GM19372 (cell line): ENCODE results near the gene TCN1.

Source experiments
- ATAC-seq: cut with Tn5 transposase; IDR thresholded peaks from one replicate; pipeline ENCODE4 v1.9.1; 2021; ENCODE audit warnings: mild to moderate bottlenecking, low read depth, moderate library complexity; ENCODE audit not compliant: unreplicated experiment

The TCN1 gene

GRCh38 chr11:59810911-59811259 is 55.4 kb downstream of the TCN1 start:
- ATAC-seq = peak; percentile 1

DNA sequence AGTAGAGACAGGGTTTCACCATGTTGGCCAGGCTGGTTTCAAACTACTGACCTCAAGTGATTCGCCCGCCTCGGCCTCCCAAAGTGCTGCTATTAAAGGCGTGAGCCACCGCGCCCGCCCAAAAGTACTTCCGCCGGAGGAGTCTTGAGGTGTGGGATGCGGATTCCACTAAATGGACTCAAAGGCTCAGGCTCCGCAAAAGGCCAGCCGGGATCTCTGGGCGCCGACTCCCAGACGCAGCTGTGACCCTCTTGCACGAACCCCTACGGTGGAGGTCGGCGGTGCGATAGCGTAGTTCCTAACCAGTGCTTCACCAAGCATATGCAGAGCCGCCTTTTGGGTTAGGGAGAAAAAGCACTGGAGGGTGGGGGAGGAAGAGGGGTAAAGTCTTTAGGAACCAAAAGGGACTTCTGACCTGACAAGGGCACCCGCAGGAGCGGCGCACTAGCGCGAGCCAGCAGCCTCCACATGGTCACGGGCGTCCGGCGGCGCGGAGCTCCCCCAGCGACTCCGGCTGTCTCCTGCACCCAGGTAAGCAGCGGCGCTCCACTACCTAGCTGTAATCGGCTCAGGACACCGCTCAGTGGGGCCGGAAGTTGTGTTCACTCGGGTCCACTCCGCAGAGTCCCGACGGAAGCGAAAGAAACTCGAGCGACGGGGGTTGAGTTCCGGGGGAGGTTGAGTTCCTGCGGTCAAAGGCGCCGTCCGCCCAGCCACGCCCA is 55.9 kb downstream of the TCN1 start, which contains the start of gene MRPL16:
Gene MRPL16, minus strand, starts transcription at position 590 of the 722 bp plus-strand sequence. Its CDS starts 120 bp downstream, at position 470.
- peak; percentile 97 for ATAC-seq

GRCh38 chr11:59807047-59807610 is 59.2 kb downstream of the TCN1 start:
- no peak for ATAC-seq

DNA sequence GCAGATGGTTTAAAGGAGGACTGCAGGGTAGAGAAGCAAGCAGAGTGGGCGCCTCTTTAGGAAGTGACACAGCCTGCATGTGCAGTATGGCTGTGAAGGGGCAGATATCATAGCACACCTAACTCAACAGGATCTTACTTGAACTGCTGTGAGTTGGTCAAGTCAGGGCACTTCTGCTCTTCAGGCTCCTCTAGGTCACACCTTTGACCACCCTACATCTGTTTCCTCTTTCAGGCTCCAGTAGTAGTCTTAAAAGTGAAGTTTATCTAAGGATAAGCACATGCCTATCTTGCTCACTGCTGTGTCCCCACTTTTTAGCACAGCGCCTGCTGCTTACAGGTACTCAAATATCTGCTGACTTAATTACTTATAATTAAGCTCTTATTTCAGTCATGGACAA is 62.2 kb downstream of the TCN1 start:
- ATAC-seq = no peak
